Measurements from ENCODE around the gene TPST2. TPM values are rescaled to one million over a fixed set of nuclear protein-coding genes. Genes with fewer than 3 reads are reported as not detected.
"Not testable (repeated sequence)": the region's sequence is repeated elsewhere in the genome, so short reads cannot be mapped to it uniquely, and the experiment has no call there.

The TPST2 gene
- total RNA-seq, 2 donors from 2014 or later = 18.2 to 40.7 TPM

GRCh38 chr22:26540119-26540518 lies 49.8 kb downstream of the TPST2 start:
- H3K9me3 ChIP-seq (ENCODE audit: control insufficient read depth, low read length, poor library complexity, severe bottlenecking) = no peaks in the 10 kb centered on the region
- ATAC-seq = no peak

GRCh38 chr22:26536762-26537134 lies 53.2 kb downstream of the TPST2 start:
- H3K4me3 Mint-ChIP-seq = no peak overlapping the region
- DNase-seq (no peak), ATAC-seq (no peak)
- no peaks in the 10 kb centered on the region for H3K9me3 ChIP-seq (ENCODE audit: control insufficient read depth, low read length, poor library complexity, severe bottlenecking)
- H3K36me3 Mint-ChIP-seq (ENCODE audit: low read depth) = peaks cover 8% of the 10 kb centered on the region
- H3K4me1 Mint-ChIP-seq = peaks cover 14% of the 10 kb centered on the region
- H3K27me3 Mint-ChIP-seq = no peaks in the 10 kb centered on the region
- H3K27ac Mint-ChIP-seq = no peak overlapping the region

More at GRCh38 chr22:26540119-26540518, 49.8 kb downstream of the TPST2 start:
- Mint-ChIP-seq H3K4me3 (no peak overlapping the region), H3K27me3 (no peaks in the 10 kb centered on the region), H3K27ac (no peak overlapping the region), H3K4me1 (peaks cover 16% of the 10 kb centered on the region), H3K36me3 (ENCODE audit: low read depth) (peaks cover 8% of the 10 kb centered on the region)
- DNase-seq = no peak

GRCh38 chr22:26536056-26536761 lies 53.7 kb downstream of the TPST2 start:
- Mint-ChIP-seq H3K4me1 (peaks cover 14% of the 10 kb centered on the region), H3K27ac (no peak overlapping the region), H3K4me3 (no peak overlapping the region), H3K27me3 (no peaks in the 10 kb centered on the region), H3K36me3 (ENCODE audit: low read depth) (peaks cover 9% of the 10 kb centered on the region)
- no peak for DNase-seq
- ATAC-seq = no peak
- H3K9me3 ChIP-seq (ENCODE audit: control insufficient read depth, low read length, poor library complexity, severe bottlenecking) = no peaks in the 10 kb centered on the region

GRCh38 chr22:26535603-26535908 lies 54.4 kb downstream of the TPST2 start:
- H3K27me3 Mint-ChIP-seq = no peaks in the 10 kb centered on the region
- peak; percentile 36 for ATAC-seq
- peak overlapping the region; percentile 21 for H3K27ac Mint-ChIP-seq
- H3K4me3 Mint-ChIP-seq = peak overlapping the region; percentile 45
- H3K4me1 Mint-ChIP-seq = peaks cover 12% of the 10 kb centered on the region
- H3K36me3 Mint-ChIP-seq (ENCODE audit: low read depth) = peaks cover 12% of the 10 kb centered on the region
- no peaks in the 10 kb centered on the region for H3K9me3 ChIP-seq (ENCODE audit: control insufficient read depth, low read length, poor library complexity, severe bottlenecking)
- no peak for DNase-seq

GRCh38 chr22:26534874-26535602 lies 54.9 kb downstream of the TPST2 start:
- H3K9me3 ChIP-seq (ENCODE audit: control insufficient read depth, low read length, poor library complexity, severe bottlenecking) = no peaks in the 10 kb centered on the region
- no peak for DNase-seq
- ATAC-seq = no peak
- Mint-ChIP-seq H3K27ac (peak overlapping the region; percentile 21), H3K4me3 (peak overlapping the region; percentile 45), H3K4me1 (peaks cover 12% of the 10 kb centered on the region), H3K36me3 (ENCODE audit: low read depth) (peaks cover 12% of the 10 kb centered on the region), H3K27me3 (no peaks in the 10 kb centered on the region)

- Mint-ChIP-seq H3K27ac (no peak overlapping the region), H3K27me3 (no peaks in the 10 kb centered on the region), H3K4me3 (no peak overlapping the region), H3K4me1 (peaks cover 11% of the 10 kb centered on the region), H3K36me3 (ENCODE audit: low read depth) (peaks cover 12% of the 10 kb centered on the region)
- DNase-seq = no peak
- H3K9me3 ChIP-seq (ENCODE audit: control insufficient read depth, low read length, poor library complexity, severe bottlenecking) = no peaks in the 10 kb centered on the region
- ATAC-seq = no peak
Measured at GRCh38 chr22:26534171-26534855, 55.6 kb downstream of the TPST2 start.

- peaks cover 4% of the 10 kb centered on the region for H3K36me3 Mint-ChIP-seq (ENCODE audit: low read depth)
- H3K4me1 Mint-ChIP-seq = no peaks in the 10 kb centered on the region
- no peaks in the 10 kb centered on the region for H3K27me3 Mint-ChIP-seq
- H3K9me3 ChIP-seq (ENCODE audit: control insufficient read depth, low read length, poor library complexity, severe bottlenecking) = no peaks in the 10 kb centered on the region
- ATAC-seq (no peak), DNase-seq (no peak)
- no peak overlapping the region for H3K4me3 Mint-ChIP-seq
- H3K27ac Mint-ChIP-seq = no peak overlapping the region
Measured at GRCh38 chr22:26529345-26529744, 60.6 kb downstream of the TPST2 start.

GRCh38 chr22:26528518-26528917 lies 61.4 kb downstream of the TPST2 start:
- H3K36me3 Mint-ChIP-seq (ENCODE audit: low read depth); DNase-seq; H3K4me3 Mint-ChIP-seq; H3K4me1 Mint-ChIP-seq; H3K27ac Mint-ChIP-seq; H3K9me3 ChIP-seq (ENCODE audit: control insufficient read depth, low read length, poor library complexity, severe bottlenecking); ATAC-seq; H3K27me3 Mint-ChIP-seq: not testable (repeated sequence)

- H3K9me3 ChIP-seq (ENCODE audit: control insufficient read depth, low read length, poor library complexity, severe bottlenecking) = no peaks in the 10 kb centered on the region
- no peak overlapping the region for H3K27ac Mint-ChIP-seq
- no peaks in the 10 kb centered on the region for H3K4me1 Mint-ChIP-seq
- no peak for ATAC-seq
- DNase-seq = no peak
- peaks cover 6% of the 10 kb centered on the region for H3K36me3 Mint-ChIP-seq (ENCODE audit: low read depth)
- no peaks in the 10 kb centered on the region for H3K27me3 Mint-ChIP-seq
- H3K4me3 Mint-ChIP-seq = no peak overlapping the region
Measured at GRCh38 chr22:26527574-26528465, 62.1 kb downstream of the TPST2 start.

GRCh38 chr22:26527167-26527566 lies 62.8 kb downstream of the TPST2 start:
- no peak for DNase-seq
- Mint-ChIP-seq H3K27me3 (no peaks in the 10 kb centered on the region), H3K4me1 (no peaks in the 10 kb centered on the region), H3K27ac (no peak overlapping the region), H3K36me3 (ENCODE audit: low read depth) (peaks cover 6% of the 10 kb centered on the region), H3K4me3 (no peak overlapping the region)
- no peak for ATAC-seq
- H3K9me3 ChIP-seq (ENCODE audit: control insufficient read depth, low read length, poor library complexity, severe bottlenecking) = no peaks in the 10 kb centered on the region

- Mint-ChIP-seq H3K36me3 (ENCODE audit: low read depth) (peaks cover 4% of the 10 kb centered on the region), H3K27me3 (no peaks in the 10 kb centered on the region), H3K4me3 (no peak overlapping the region), H3K4me1 (no peaks in the 10 kb centered on the region), H3K27ac (no peak overlapping the region)
- no peak for DNase-seq
- no peaks in the 10 kb centered on the region for H3K9me3 ChIP-seq (ENCODE audit: control insufficient read depth, low read length, poor library complexity, severe bottlenecking)
- no peak for ATAC-seq
Measured at GRCh38 chr22:26525946-26526564, 63.9 kb downstream of the TPST2 start.

- peaks cover 3% of the 10 kb centered on the region for H3K36me3 Mint-ChIP-seq (ENCODE audit: low read depth)
Measured at GRCh38 chr22:26524870-26525269, 65.1 kb downstream of the TPST2 start.

More at GRCh38 chr22:26524870-26525269, 65.1 kb downstream of the TPST2 start:
- no peak for DNase-seq
- Mint-ChIP-seq H3K27ac (no peak overlapping the region), H3K4me3 (no peak overlapping the region), H3K27me3 (no peaks in the 10 kb centered on the region), H3K4me1 (no peaks in the 10 kb centered on the region)
- ATAC-seq = no peak
- H3K9me3 ChIP-seq (ENCODE audit: control insufficient read depth, low read length, poor library complexity, severe bottlenecking) = no peaks in the 10 kb centered on the region

All from T-helper 17 cell (primary cell).